Measurements from ENCODE around the gene ST6GAL1. TPM values are rescaled to one million over a fixed set of nuclear protein-coding genes. Genes with fewer than 3 reads are reported as not detected.

Gene ST6GAL1
- total and polyA plus RNA-seq, 2 experiments from 2014 or later = 17.6 to 65.1 TPM

GRCh38 chr3:186946756-186947375, 16.5 kb downstream of the ST6GAL1 start:
- Mint-ChIP-seq H3K36me3 (ENCODE audit: low read depth) (peaks cover 77% of the 10 kb centered on the region), H3K27ac (no peak overlapping the region), H3K4me1 (peaks cover 35% of the 10 kb centered on the region)

GRCh38 chr3:186949281-186949982, 19.1 kb downstream of the ST6GAL1 start:
- Histone ChIP-seq H4K20me1 (replicated peaks; ENCODE audit: insufficient read depth) (peaks cover 13% of the 10 kb centered on the region), H3F3A (replicated peaks; ENCODE audit: low read depth) (no peaks in the 10 kb centered on the region), H3K27ac (ENCODE audit: low read depth) (no peak overlapping the region), H3K4me3 (no peak overlapping the region), H3K4me1 (ENCODE audit: insufficient read depth) (no peaks in the 10 kb centered on the region), H2AFZ (no peak overlapping the region), H3K79me2 (replicated peaks; ENCODE audit: insufficient read depth) (peaks cover 89% of the 10 kb centered on the region), H3K27me3 (ENCODE audit: insufficient read depth) (no peaks in the 10 kb centered on the region), H3K36me3 (ENCODE audit: insufficient read depth) (no peaks in the 10 kb centered on the region), H3K4me2 (no peak overlapping the region), H3K9me2 (ENCODE audit: insufficient read depth) (no peaks in the 10 kb centered on the region)
- no peak; the same call in 2 of the 3 replicates for ATAC-seq
- Mint-ChIP-seq H3K27me3 (ENCODE audit: insufficient read depth, low read depth, poor library complexity) (peaks cover 5% of the 10 kb centered on the region), H3K36me3 (ENCODE audit: low read depth) (peaks cover 82% of the 10 kb centered on the region), H3K27ac (0 out of 2 replicates have a peak overlapping the region, but pooled peaks have one; percentile 57), H3K4me3 (no peak overlapping the region), H3K9me3 (peaks cover 8% of the 10 kb centered on the region), H3K4me1 (peaks cover 27% of the 10 kb centered on the region)
- no peak for TF ChIP-seq NANOG (IDR thresholded peaks at IDR 0.05; ENCODE audit: borderline replicate concordance)
- TF ChIP-seq REST (IDR thresholded peaks at IDR 0.05; ENCODE audit: unreplicated experiment) = no peak
- TF ChIP-seq CTCF (conservative IDR thresholded peaks at IDR 0.05; ENCODE audit: low read depth in 2 of 2) = no peak
- TF ChIP-seq CREB1 (CRISPR knock-in tag; IDR thresholded peaks at IDR 0.05; ENCODE audit: low read depth) = no peak
- no peak for TF ChIP-seq ZNF331 (CRISPR knock-in tag; IDR thresholded peaks at IDR 0.05; ENCODE audit: low read depth)
- TF ChIP-seq EZH2phosphoT487 (IDR thresholded peaks at IDR 0.05; ENCODE audit: unreplicated experiment) = no peak
- TF ChIP-seq JUNB (IDR thresholded peaks at IDR 0.05; ENCODE audit: unreplicated experiment) = no peak
- no peak for TF ChIP-seq EZH2 (IDR thresholded peaks at IDR 0.05; ENCODE audit: low read depth, unreplicated experiment)
- no peak for TF ChIP-seq ZNF114 (CRISPR knock-in tag; IDR thresholded peaks at IDR 0.05)
- no peak for DNase-seq (ENCODE audit: low spot score)

More at GRCh38 chr3:186946756-186947375, 16.5 kb downstream of the ST6GAL1 start:
- no peak overlapping the region for H3K4me3 ChIP-seq
- H3F3A ChIP-seq (replicated peaks; ENCODE audit: low read depth) = 0 out of 2 replicates have a peak, but pooled peaks cover 4% of the 10 kb centered on the region
- H3K36me3 ChIP-seq (ENCODE audit: insufficient read depth) = peaks cover 6% of the 10 kb centered on the region; the same call in 1 of the 2 replicates
- Mint-ChIP-seq H3K9me3 (no peaks in the 10 kb centered on the region; the same call in 2 of the 3 replicates), H3K4me3 (no peak overlapping the region), H3K27me3 (ENCODE audit: insufficient read depth, low read depth, poor library complexity) (peaks cover 5% of the 10 kb centered on the region)
- peaks cover 4% of the 10 kb centered on the region; the same call in 1 of the 2 replicates for H4K20me1 ChIP-seq (replicated peaks; ENCODE audit: insufficient read depth)
- H3K27ac ChIP-seq (ENCODE audit: low read depth) = 0 out of 2 replicates have a peak overlapping the region, but pooled peaks have one; percentile 19
- H3K27me3 ChIP-seq (ENCODE audit: insufficient read depth) = no peaks in the 10 kb centered on the region
- H3K79me2 ChIP-seq (replicated peaks; ENCODE audit: insufficient read depth) = peaks cover 85% of the 10 kb centered on the region
- ATAC-seq (no peak), DNase-seq (ENCODE audit: low spot score) (no peak)
- TF ChIP-seq STAT1 (IDR thresholded peaks at IDR 0.05; ENCODE audit: unreplicated experiment) = no peak
- no peak for TF ChIP-seq NANOG (IDR thresholded peaks at IDR 0.05; ENCODE audit: borderline replicate concordance)
- no peak for TF ChIP-seq CTCF (conservative IDR thresholded peaks at IDR 0.05; ENCODE audit: low read depth in 2 of 2)
- no peak overlapping the region for H2AFZ ChIP-seq
- no peaks in the 10 kb centered on the region for H3K9me2 ChIP-seq (ENCODE audit: insufficient read depth)
- no peak overlapping the region for H3K4me2 ChIP-seq
- H3K4me1 ChIP-seq (ENCODE audit: insufficient read depth) = peaks cover 3% of the 10 kb centered on the region
